Measurements from ENCODE around the gene SIGLEC10.
"Not testable (repeated sequence)": the region's sequence is repeated elsewhere in the genome, so short reads cannot be mapped to it uniquely, and the experiment has no call there.

Gene SIGLEC10

GRCh38 chr19:51417107-51417809 lies at the start of gene SIGLEC10:
TSS of gene SIGLEC10 (minus strand) at chr19:51417642. CDS start at chr19:51417581, 61 bp downstream.
- H3K4me3 ChIP-seq (replicated peaks in 1 of 2; ENCODE audit: low read depth in 2 of 2, low read length in 2 of 2): no peak within 1 kb of the TSS
- no peak for DNase-seq (ENCODE audit: low read depth in 2 of 2)
- TF ChIP-seq CTCF (IDR thresholded peaks at IDR 0.05; ENCODE audit: low read depth, low read length): no peak

GRCh38 chr19:51466723-51467122 lies 49.3 kb upstream of the SIGLEC10 start:
- DNase-seq (ENCODE audit: low read depth in 2 of 2): no peak
- no peak overlapping the region for H3K4me3 ChIP-seq (replicated peaks in 1 of 2; ENCODE audit: low read depth in 2 of 2, low read length in 2 of 2)
- TF ChIP-seq CTCF (IDR thresholded peaks at IDR 0.05; ENCODE audit: low read depth, low read length): no peak

GRCh38 chr19:51463976-51464581 lies 46.6 kb upstream of the SIGLEC10 start:
- not testable (repeated sequence) for DNase-seq (ENCODE audit: low read depth in 2 of 2); H3K4me3 ChIP-seq (replicated peaks in 1 of 2; ENCODE audit: low read depth in 2 of 2, low read length in 2 of 2)

- DNase-seq (ENCODE audit: low read depth in 2 of 2): no peak
- no peak for TF ChIP-seq CTCF (IDR thresholded peaks at IDR 0.05; ENCODE audit: low read depth, low read length)
- no peak overlapping the region for H3K4me3 ChIP-seq (replicated peaks in 1 of 2; ENCODE audit: low read depth in 2 of 2, low read length in 2 of 2)
Measured at GRCh38 chr19:51462681-51463080, 45.2 kb upstream of the SIGLEC10 start.

GRCh38 chr19:51462276-51462675 lies 44.8 kb upstream of the SIGLEC10 start:
- no peak for TF ChIP-seq CTCF (IDR thresholded peaks at IDR 0.05; ENCODE audit: low read depth, low read length)
- no peak for DNase-seq (ENCODE audit: low read depth in 2 of 2)
- no peak overlapping the region for H3K4me3 ChIP-seq (replicated peaks in 1 of 2; ENCODE audit: low read depth in 2 of 2, low read length in 2 of 2)

- no peak overlapping the region for H3K4me3 ChIP-seq (replicated peaks in 1 of 2; ENCODE audit: low read depth in 2 of 2, low read length in 2 of 2)
- no peak for DNase-seq (ENCODE audit: low read depth in 2 of 2)
Measured at GRCh38 chr19:51461723-51462161, 44.3 kb upstream of the SIGLEC10 start.

More at GRCh38 chr19:51461723-51462161, 44.3 kb upstream of the SIGLEC10 start:
- no peak for TF ChIP-seq CTCF (IDR thresholded peaks at IDR 0.05; ENCODE audit: low read depth, low read length)
